GM04503 (cell line): ENCODE data around the gene CUX1.
A peak's percentile ranks its signal among the peaks of the same experiment; 100 is the strongest.
"Not testable (repeated sequence)": the region's sequence is repeated elsewhere in the genome, so short reads cannot be mapped to it uniquely, and the experiment has no call there.

Experiments used
- DNase-seq: peaks from one replicate; pipeline ENCODE4 v3.0.0-alpha.2; 2012; ENCODE audit warnings: low read depth

The CUX1 gene, protein sequence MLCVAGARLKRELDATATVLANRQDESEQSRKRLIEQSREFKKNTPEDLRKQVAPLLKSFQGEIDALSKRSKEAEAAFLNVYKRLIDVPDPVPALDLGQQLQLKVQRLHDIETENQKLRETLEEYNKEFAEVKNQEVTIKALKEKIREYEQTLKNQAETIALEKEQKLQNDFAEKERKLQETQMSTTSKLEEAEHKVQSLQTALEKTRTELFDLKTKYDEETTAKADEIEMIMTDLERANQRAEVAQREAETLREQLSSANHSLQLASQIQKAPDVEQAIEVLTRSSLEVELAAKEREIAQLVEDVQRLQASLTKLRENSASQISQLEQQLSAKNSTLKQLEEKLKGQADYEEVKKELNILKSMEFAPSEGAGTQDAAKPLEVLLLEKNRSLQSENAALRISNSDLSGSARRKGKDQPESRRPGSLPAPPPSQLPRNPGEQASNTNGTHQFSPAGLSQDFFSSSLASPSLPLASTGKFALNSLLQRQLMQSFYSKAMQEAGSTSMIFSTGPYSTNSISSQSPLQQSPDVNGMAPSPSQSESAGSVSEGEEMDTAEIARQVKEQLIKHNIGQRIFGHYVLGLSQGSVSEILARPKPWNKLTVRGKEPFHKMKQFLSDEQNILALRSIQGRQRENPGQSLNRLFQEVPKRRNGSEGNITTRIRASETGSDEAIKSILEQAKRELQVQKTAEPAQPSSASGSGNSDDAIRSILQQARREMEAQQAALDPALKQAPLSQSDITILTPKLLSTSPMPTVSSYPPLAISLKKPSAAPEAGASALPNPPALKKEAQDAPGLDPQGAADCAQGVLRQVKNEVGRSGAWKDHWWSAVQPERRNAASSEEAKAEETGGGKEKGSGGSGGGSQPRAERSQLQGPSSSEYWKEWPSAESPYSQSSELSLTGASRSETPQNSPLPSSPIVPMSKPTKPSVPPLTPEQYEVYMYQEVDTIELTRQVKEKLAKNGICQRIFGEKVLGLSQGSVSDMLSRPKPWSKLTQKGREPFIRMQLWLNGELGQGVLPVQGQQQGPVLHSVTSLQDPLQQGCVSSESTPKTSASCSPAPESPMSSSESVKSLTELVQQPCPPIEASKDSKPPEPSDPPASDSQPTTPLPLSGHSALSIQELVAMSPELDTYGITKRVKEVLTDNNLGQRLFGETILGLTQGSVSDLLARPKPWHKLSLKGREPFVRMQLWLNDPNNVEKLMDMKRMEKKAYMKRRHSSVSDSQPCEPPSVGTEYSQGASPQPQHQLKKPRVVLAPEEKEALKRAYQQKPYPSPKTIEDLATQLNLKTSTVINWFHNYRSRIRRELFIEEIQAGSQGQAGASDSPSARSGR (N-terminal part only)

DNA sequence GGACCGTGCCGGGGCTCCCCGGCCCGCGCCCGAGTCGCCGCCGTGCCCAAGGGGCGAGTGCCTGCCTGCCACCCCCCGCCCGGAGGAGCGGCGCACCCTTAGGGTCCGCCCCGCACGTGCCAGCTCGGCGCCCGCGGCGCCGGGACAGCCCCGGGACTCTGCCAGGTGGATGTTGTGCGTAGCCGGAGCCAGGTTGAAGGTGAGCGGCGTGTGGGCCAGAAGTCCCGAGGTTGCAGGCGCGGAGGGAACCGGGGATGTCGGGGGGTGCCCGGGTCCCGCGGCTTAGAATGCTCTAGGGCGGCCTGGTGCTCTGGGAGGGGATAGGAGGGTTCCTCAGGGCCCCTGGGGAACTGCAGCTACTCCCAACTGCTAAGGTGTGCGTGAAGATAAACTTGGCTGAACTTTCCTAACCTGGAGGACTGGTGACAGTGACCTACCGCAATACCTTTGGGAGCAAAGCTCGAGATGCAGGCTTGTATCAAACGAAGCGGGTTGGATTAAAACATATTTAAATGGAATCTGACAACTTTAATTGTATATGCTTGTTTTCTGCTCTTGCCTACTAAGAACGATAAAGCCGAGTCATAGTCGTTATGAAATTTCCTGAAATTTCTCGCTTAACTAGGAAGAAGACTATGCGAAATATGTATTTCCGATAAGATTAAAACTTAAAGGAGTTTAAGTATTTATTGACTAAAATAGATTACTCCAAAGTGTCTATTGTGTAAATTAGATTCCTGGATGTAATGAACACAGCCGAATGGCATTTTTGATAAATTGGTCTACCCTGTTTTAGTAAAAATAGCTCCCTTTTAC, at the start of gene CUX1:
TSS of gene CUX1 (plus strand) at position 156 of the 816 bp plus-strand sequence. CDS start at position 170, 14 bp downstream.
- no peak for DNase-seq

DNA sequence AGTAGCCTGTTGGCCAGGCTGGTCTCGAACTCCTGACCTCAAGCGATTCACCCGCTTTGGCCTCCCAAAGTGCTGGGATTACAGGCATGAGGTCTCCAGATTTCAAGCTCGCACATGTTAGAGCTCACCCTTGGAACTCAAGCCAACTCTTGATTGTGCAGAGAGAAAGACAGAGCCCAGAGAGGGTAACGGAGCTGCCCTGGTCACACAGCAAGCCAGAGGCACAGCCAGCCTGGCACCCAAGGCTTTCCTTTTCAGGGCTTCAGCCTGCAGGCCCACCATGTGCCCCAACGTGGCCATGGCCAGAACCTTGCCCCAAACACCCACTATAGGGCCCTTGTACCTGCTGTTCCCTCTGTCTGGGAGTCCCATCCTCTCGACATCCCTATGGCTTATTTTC, 49.1 kb upstream of the CUX1 start:
- DNase-seq, result no peak

DNA sequence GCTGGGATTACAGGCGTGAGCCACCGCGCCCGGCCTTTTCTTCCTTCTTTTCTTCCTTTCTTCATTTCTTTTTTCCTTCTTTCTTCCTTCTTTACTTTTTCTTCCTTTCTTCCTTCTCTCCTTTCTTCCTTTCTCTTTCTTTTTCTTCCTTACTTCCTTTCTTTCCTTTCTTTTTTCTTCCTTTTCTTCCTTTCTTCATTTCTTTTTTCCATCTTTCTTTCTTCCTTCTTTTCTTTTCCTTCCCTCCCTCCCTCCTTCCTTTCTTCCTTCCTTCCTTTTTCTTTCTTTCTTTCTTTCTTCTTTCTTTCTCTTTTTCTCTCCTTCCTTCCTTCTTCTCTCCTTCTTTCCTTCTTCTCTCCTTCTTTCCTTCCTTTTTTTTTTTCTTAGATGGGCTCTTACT, 47.0 kb upstream of the CUX1 start:
- no peak for DNase-seq

DNA sequence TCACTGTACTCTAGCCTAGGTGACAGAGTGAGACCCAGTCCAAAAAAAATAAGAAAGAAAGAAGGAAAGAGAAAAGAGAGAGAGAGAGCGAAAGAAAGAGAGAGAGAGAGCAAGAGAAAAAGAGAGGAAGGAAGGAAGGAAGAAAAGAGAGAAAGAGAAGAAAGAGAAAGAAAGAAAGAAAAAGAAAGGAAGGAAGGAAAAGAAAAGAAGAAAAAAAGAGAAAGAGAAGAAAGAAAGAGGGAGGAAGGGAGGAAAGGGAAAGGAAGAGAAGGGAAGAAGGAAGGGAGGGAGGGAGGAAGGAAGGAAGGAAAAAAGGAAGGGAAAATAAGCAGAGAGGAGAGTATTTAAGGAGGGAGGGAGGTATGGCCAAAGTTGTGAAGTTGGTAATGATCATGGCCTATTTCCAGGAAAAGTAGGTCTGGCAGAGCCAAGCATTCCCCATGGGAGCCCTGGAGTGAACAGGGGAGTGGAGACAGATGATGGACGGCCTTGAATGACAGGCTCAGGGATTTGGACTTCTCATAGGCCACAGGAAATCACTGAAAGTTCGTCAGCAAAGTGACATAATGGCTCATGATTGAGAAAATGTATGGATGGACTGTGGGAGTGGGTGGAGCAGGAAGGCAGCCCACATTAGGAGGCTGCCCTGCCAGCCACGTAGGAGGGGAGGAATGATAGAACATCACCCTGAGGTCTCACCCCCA, 44.8 kb upstream of the CUX1 start:
- no peak for DNase-seq

DNA sequence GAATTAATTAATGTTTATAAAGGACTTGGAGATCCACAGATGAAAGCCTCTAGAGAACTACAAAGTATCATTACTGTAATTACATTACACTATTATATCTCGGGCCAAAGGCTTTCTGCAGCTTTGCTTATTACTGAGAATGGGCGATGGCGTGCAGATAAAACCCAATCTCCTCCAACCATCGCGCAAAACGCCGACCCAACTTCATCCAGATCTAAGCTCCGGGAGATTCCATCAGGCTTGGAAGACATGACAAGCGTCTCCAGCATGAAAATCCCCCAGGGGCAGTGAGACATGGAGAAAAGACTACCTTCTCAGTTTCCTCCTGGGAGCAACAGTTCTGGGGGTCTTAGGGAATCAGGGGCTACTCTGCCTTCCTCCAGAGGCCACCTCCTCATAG, 42.2 kb upstream of the CUX1 start:
- DNase-seq, result no peak

DNA sequence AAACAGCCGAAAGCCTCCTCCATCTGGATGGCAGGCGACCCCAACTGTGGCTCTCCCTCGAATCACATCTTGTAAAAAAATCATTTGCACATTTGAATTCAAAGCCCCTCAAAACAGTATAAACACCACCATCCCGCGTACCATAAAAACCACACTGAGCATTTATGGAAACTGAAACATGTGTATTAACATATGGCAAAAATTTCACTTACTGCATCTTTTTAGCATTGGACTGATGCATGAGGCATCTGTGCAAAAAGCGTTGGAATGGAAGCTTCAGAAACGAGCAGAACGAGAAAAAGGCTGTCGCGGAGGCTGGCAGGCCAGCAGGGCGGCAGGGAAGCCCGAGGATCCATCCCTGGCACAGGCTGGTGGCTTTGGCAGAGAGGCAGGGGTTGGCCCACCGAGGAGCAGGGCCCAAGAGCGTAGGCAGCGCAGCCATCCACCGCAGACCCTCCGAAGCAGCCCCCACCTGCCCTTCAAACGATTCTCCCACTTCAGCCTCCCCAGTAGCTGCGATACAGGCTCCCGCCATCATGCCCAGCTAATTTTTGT, 39.3 kb upstream of the CUX1 start:
- DNase-seq, result no peak

DNA sequence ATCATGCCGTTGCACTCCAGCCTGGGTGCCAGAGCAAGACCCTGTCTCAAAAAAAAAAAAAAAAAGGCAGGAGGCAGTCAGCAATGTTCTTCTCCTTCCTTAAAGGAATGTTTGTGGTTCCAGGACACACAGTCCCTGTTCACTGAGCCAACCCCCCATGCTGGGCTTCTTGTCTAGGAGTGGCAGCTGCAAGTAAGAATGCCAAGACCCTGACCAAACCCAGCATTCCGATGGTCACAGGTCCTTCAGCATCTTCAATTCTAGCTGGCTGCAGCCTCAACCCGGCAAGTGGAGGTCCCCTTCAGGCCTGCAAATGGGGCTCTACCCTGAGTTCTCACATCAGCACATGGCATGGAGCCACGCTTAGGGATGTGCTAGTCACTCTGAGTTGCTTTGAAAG, 38.2 kb upstream of the CUX1 start:
- DNase-seq, result no peak

DNA sequence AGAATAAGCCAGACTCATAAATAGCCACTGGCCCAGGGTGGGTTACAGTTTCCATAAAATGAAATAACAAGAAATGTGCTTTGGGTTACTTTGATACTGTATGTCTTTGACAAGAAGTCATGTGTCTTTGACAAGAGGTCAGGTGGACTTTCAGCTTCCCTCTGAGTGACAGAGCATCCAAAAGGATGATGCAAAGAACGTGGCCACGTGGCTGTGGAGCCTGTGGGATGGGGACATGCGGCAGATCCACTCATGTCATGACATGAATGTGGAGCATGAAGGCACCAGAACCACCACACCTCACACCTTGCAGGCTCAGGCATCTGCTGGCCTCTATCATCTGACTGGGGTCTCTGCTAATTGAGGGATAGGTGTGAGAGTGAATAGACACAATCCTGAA, 37.1 kb upstream of the CUX1 start:
- DNase-seq, result no peak

DNA sequence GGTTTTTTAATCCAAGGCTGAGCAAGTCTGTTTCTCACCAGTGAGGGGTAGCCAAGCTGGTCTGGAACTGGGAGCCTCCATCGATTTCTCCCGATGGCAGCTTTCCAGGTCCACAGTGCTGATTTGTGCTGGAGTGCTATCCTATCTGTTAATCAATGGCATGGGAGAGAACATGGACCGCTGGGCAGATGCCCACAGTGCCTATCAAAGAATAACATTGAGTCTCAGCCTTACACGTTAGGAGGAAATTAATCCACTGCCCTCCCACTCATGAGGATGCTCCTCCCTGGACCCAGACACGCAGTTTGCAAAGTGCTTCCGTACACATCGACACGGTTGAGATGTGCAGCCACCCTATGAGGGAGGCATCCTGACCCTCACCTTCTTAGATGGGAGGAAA, 36.0 kb upstream of the CUX1 start:
- DNase-seq, result no peak

DNA sequence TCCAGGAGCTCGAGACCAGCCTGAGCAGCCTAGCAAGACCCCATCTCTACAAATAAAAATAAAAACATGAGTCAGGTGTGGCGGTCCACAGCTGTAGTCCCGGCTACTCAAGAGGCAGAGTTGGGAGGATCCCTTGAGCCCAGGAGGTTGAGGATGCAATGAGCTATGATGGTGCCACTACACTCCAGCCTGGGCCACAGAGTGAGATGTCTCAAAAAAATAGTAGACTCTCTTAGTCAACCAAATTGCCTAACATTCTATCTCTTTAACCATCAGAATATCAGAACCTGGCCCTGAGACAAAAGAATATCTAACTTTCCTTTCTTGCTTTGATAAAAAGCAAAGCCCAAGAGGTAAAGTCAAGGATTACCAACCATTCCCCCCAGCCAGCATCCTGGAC, 35.0 kb upstream of the CUX1 start:
- no peak for DNase-seq

DNA sequence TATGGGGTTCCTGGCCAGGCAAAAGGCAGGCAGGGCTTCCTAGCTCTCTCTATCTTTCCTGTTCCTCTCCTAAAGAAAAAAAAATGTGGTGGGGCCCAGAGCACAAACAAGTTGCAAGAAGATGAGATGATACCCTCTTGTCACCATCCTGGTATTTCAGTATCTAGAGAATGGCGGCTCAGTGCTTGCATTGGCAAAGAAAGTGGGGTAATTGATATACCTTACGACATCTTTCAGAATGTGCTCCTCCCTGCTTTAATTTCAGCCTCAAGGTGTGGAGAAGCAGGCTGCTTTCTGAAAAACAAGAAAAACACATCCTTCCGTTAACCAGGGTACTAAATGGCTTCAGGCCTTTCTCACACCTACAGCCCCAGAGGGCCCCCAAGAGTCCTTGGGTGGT, 34.5 kb upstream of the CUX1 start:
- DNase-seq, result no peak

DNA sequence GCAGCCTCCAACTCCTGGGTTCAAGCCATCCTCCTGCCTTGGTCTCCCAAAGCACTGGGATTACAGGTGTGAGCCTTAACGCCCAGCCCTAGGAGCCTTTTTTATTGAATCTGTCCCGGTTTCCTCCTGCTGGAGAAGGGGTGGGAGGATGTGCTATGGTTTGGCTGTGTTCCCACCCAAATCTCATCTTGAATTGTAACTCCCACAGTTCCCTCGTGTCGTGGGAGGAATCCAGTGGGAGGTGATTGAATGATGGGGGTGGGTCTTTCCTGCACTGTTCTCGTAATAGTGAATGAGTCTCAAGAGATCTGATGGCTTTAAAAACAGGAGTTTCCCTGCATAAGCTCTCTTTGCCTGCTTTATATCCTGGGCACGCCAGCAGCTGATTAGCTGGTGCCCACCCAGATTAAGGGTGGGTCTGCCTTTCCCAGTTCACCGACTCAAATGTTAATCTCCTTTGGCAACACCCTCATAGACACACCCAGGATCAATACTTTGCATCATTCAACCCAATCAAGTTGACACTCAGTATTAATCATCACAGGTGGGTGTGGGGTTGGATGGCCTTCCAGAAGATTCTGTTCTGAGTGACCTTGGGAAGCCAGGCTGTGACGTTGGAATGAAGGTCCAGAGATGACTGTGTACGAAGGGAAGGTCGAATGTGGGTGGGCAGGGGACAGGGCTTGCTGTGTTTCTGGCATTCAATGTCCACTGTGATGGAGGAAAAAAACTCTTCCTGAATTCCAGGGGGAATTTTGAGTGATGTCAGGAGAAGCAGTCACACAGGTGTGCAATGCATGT, 33.8 kb upstream of the CUX1 start:
- DNase-seq, result no peak

DNA sequence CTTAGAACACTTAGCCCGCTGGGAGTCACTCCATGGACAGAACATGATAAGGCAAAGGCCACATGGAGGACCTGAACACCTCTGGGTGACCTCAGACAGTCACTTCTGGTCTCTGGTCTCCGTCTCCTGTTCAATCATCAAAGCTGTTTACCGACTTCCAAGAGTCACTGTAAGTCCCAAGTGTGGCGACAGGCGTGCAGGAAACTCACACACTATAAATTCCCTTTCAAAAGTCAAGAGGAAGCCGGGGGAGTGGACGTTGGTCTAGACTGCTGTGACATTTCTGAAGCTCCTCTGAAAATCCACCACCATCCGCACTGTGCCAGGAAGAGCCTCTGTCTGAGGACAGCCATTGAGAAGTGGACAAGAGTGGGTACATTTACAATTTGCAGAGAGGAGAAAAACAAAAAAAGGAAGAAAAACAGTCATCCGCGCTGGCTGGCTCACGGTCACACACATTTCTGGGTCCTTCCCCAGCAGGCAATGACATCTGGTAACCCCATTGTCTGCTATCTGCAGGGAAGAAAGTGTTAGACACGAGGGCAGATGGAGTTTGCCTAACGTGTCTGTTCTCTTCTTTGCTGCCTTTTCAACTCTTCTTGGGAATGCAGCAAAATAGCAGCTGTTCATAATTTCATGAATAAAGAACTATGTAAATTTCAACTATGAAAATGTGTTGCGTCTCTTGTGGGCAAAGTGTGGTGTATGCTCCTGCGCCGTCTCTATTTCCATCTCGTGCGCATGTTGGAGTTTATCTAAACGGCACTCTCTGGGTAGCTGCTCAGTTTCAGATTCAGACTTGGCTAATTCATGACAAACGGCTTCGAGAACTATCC, 32.9 kb upstream of the CUX1 start:
- peak; percentile 5 for DNase-seq

DNA sequence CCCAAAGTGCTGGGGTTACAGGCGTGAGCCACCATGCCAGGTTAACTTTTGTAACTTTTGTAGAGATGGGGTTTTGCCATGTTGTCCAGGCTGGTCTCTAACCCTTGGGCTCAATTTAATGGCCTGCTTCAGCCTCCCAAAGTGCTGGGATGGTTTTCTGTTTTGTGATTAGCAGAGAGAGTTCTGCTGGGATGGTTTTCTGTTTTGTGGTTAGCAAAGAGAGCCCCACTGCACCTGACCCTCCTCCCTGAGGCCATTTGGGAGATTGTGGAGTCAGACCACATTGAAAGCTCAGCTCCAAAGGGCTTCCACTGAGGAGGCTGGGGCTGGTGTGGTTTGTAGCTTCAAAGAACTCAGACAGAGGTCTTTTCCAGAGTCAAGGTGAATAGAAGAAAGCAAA, 29.6 kb upstream of the CUX1 start:
- no peak for DNase-seq

DNA sequence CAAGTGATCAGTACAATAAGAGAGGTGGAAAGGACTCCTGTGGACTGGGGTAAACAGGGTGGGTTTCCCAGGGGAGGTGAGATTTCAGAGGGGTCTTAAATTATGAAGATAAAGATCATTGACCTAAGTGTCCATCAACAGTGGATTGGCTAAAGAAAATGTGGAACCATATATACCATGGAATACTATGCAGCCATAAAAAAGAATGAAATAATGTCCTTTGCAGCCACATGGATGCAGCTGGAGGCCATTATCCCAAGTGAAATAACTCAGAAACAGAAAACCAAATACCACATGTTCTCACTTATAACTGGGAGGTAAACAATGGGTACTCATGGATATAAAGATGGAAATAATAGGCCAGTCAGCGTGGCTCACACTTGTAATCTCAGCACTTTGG, 28.9 kb upstream of the CUX1 start:
- no peak for DNase-seq

DNA sequence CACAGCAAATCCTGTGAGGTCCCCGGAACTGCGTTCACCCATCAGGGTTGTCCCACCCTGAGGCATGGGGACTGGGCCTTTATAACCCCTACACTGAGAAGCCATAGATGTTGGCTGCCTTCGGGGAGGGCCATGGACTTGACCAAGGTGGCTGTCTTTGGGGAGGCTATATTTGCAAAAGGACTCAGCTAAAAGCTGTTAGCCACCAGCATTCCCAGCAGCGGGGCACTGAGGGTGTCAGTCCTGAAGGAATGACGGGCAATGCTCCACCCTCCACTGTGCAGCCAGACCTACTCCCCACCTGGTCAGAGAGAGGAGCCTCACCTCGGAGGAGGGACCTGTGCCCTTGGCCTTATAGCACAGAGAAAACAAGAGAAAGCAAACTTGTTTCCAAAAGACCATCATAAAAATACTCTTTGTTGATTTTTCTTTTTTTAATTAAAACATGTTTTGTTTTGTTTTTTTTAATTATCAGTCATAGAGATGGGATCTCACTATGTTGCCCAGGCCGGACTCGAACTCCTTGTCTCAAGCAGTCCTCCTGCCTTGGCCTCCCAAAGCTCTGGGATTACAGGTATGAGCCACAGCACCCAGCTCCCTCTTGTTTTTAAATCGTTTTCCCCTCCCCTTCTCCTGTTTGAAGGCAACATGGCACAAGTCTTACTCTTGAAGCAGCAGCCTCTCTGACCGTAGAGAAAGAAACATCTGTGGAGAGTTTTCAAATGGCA, 26.7 kb upstream of the CUX1 start:
- DNase-seq, result no peak

DNA sequence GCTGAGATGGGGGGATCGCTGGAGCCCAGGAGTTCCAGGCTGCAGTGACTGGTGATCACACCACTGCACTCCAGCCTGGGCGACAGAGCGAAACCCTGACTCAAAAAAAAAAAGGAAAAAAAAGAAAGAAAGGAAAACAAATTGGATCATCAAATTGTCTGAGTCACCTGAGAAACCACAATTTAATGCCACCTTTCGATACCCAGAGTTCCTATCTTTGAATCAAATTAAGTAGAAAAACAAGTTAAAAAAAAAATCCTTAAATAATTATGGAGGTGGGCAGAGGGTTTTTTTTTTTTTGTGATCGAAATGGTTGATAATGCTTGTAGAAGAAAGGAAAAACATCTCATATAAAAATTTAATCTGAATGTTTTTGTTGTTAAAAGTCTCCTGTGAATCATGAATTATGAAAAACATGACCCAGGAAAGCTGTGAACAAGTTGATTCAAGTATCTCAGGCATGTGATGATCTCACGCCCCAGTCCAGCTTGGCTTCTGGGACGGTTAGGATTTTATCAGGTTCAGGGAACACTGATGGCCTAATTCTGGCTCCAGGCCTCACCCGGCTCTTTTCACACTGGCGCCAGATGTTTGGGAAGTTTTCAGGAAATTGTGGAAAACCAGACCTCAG, 25.3 kb upstream of the CUX1 start:
- DNase-seq, result peak; percentile 78

DNA sequence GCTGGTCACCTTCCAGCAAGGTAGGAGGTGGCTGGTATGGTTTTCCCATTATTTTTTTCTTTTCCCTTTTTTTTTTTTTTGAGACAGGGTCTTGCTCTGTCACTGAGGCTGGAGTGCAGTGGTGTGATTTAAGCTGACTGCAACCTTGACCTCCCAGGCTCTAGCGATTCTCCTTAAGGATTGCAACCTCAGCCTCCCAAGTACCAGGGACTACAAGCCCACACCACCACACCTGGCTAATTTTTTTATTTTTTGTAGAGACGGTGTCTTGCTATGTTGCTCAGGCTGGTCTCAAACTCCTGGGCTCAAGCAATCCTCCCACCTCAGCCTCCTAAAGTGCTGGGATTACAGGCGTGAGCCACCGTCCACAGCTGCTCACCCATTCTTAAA, 24.7 kb upstream of the CUX1 start:
- not testable (repeated sequence) for DNase-seq
